IMR-90 (cell line): ENCODE measurements around the gene UBXN1.

Source experiments
- CEBPB ChIP-seq: IDR thresholded peaks from 2 replicates; pipeline ENCODE4 v1.6.1; 2012; ENCODE audit warnings: low read depth, low read length, improper control_type of control experiment
- MAFK ChIP-seq: IDR thresholded peaks from 2 replicates; pipeline ENCODE4 v1.6.1; 2012; ENCODE audit warnings: low read depth, low read length, improper control_type of control experiment
- NFE2L2 ChIP-seq: fragments of 150-350 bp; IDR thresholded peaks from 2 replicates; pipeline ENCODE4 v1.6.1; 2016; ENCODE audit warnings: low read depth, mild to moderate bottlenecking, low read length
- POLR2A ChIP-seq: IDR thresholded peaks from 2 replicates; pipeline ENCODE4 v1.6.1; 2012; ENCODE audit warnings: mild to moderate bottlenecking, low read depth, low read length
- RAD21 ChIP-seq: IDR thresholded peaks from 2 replicates; pipeline ENCODE4 v1.6.1; 2012; ENCODE audit warnings: low read length, improper control_type of control experiment
- SMC3 ChIP-seq: fragments of 150-350 bp; IDR thresholded peaks from 2 replicates; pipeline ENCODE4 v1.6.1; 2016; ENCODE audit warnings: low read depth, mild to moderate bottlenecking, antibody characterized with exemption, low read length, moderate library complexity
- TF ChIP-seq, protein P1 (sequence below): conservative IDR thresholded peaks from 2 replicates; pipeline ENCODE4 v1.5.1; 2012; ENCODE audit warnings: mild to moderate bottlenecking, low read depth, low read length, improper control_type of control experiment
- TF ChIP-seq, protein P2 (sequence below): fragments of 150-350 bp; IDR thresholded peaks from 2 replicates; pipeline ENCODE4 v1.6.1; 2016; ENCODE audit warnings: low read depth, mild to moderate bottlenecking, low read length, moderate library complexity, borderline replicate concordance
- TF ChIP-seq, protein P3 (sequence below): fragments of 150-350 bp; IDR thresholded peaks from 2 replicates; pipeline ENCODE4 v1.6.1; 2017; ENCODE audit warnings: mild to moderate bottlenecking, antibody characterized with exemption, low read length, low read depth

DNA sequence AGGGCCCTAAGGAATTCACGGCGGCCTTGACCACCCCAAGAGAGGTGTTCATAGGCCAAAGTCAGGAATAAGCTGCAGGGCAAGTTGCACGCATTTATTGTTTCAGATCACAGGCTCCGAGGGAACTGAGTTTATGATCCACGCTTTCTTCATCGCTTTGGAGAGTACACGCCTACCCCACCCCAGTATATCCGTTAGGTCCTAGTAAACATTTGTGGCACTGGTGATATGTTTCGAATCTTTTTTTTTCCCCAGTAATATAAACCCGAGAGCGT lies 33.3 kb downstream of the UBXN1 start:
- TF ChIP-seq, protein P1, sequence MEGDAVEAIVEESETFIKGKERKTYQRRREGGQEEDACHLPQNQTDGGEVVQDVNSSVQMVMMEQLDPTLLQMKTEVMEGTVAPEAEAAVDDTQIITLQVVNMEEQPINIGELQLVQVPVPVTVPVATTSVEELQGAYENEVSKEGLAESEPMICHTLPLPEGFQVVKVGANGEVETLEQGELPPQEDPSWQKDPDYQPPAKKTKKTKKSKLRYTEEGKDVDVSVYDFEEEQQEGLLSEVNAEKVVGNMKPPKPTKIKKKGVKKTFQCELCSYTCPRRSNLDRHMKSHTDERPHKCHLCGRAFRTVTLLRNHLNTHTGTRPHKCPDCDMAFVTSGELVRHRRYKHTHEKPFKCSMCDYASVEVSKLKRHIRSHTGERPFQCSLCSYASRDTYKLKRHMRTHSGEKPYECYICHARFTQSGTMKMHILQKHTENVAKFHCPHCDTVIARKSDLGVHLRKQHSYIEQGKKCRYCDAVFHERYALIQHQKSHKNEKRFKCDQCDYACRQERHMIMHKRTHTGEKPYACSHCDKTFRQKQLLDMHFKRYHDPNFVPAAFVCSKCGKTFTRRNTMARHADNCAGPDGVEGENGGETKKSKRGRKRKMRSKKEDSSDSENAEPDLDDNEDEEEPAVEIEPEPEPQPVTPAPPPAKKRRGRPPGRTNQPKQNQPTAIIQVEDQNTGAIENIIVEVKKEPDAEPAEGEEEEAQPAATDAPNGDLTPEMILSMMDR, result no peak
- TF ChIP-seq RAD21, result no peak
- no peak for TF ChIP-seq POLR2A
- TF ChIP-seq CEBPB, result no peak
- TF ChIP-seq, protein P2, sequence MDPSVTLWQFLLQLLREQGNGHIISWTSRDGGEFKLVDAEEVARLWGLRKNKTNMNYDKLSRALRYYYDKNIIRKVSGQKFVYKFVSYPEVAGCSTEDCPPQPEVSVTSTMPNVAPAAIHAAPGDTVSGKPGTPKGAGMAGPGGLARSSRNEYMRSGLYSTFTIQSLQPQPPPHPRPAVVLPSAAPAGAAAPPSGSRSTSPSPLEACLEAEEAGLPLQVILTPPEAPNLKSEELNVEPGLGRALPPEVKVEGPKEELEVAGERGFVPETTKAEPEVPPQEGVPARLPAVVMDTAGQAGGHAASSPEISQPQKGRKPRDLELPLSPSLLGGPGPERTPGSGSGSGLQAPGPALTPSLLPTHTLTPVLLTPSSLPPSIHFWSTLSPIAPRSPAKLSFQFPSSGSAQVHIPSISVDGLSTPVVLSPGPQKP, result no peak
- TF ChIP-seq SMC3, result no peak
- TF ChIP-seq, protein P3, sequence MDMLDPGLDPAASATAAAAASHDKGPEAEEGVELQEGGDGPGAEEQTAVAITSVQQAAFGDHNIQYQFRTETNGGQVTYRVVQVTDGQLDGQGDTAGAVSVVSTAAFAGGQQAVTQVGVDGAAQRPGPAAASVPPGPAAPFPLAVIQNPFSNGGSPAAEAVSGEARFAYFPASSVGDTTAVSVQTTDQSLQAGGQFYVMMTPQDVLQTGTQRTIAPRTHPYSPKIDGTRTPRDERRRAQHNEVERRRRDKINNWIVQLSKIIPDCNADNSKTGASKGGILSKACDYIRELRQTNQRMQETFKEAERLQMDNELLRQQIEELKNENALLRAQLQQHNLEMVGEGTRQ, result no peak
- TF ChIP-seq MAFK, result no peak
- no peak for TF ChIP-seq NFE2L2
